ENCODE measurements around the gene ZNF622.

DNA sequence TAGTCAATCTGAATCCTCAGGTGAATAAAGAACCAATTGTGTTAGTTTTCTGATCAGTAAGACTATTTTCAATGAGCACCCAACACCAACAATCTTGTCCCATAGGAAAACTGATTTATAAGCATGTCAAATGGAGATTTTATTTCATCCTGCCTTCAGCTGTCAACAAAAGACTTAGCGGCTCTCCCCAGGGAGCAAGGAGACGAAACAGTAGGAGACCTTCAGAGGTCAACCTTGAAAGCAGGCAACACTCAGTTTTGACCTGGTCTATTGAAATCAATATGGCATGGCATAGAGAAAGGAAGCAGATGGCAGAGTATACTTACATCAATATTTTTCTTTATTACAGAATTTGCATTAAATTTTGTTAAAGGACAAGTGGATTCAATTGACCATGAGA is 34.1 kb downstream of the ZNF622 start:
- TF ChIP-seq, protein P1, sequence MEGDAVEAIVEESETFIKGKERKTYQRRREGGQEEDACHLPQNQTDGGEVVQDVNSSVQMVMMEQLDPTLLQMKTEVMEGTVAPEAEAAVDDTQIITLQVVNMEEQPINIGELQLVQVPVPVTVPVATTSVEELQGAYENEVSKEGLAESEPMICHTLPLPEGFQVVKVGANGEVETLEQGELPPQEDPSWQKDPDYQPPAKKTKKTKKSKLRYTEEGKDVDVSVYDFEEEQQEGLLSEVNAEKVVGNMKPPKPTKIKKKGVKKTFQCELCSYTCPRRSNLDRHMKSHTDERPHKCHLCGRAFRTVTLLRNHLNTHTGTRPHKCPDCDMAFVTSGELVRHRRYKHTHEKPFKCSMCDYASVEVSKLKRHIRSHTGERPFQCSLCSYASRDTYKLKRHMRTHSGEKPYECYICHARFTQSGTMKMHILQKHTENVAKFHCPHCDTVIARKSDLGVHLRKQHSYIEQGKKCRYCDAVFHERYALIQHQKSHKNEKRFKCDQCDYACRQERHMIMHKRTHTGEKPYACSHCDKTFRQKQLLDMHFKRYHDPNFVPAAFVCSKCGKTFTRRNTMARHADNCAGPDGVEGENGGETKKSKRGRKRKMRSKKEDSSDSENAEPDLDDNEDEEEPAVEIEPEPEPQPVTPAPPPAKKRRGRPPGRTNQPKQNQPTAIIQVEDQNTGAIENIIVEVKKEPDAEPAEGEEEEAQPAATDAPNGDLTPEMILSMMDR (IDR thresholded peaks at IDR 0.05 in 8 of 11, conservative IDR thresholded peaks at IDR 0.05 in 3 of 11), result no peak
- TF ChIP-seq POLR2AphosphoS5 (IDR thresholded peaks at IDR 0.05) (no peak), POLR2A (IDR thresholded peaks at IDR 0.05) (no peak)

Measured in spleen (tissue), 7 donors.